Natural killer cell (primary cell): ENCODE measurements around the gene NFAT5. TPM values are rescaled to one million over a fixed set of nuclear protein-coding genes. Genes with fewer than 3 reads are reported as not detected.
"Not testable (repeated sequence)": the region's sequence is repeated elsewhere in the genome, so short reads cannot be mapped to it uniquely, and the experiment has no call there.

Experiments used
- ATAC-seq, 3 donors: fragments of 150-1000 bp in 2 of 3; fragments of 200-7000 bp in 1 of 3; cut with Tn5 transposase; 1 replicate in 1 of 3; 2 replicates in 2 of 3; pipeline ENCODE4 v1.10.0; 2021; ENCODE audit warnings: mild to moderate bottlenecking in 2 of 3, moderate library complexity in 2 of 3
- DNase-seq, 2 donors: peaks; one replicate each; pipeline versions ENCODE4 v3.0.0 to v3.0.0-alpha.2; 2013 to 2021; ENCODE audit warnings: mixed read lengths in 1 of 2
- H3K27ac ChIP-seq: one replicate; pipeline ENCODE4 v1.5.1; 2013; ENCODE audit warnings: mild to moderate bottlenecking, low read length
- H3K27me3 ChIP-seq: one replicate; pipeline ENCODE4 v1.6.1; 2013; ENCODE audit warnings: low read length; ENCODE audit not compliant: control insufficient read depth, insufficient read depth
- H3K36me3 ChIP-seq: one replicate; pipeline ENCODE4 v1.6.1; 2013; ENCODE audit warnings: low read length; ENCODE audit not compliant: control insufficient read depth, insufficient read depth
- H3K4me1 ChIP-seq: one replicate; pipeline ENCODE4 v1.6.1; 2013; ENCODE audit warnings: low read length; ENCODE audit not compliant: control insufficient read depth, insufficient read depth
- H3K4me3 ChIP-seq: one replicate; pipeline ENCODE4 v1.5.1; 2013; ENCODE audit warnings: low read length
- H3K9me3 ChIP-seq: one replicate; pipeline ENCODE4 v1.6.1; 2013; ENCODE audit warnings: low read length; ENCODE audit not compliant: control insufficient read depth, insufficient read depth
- H3K27ac Mint-ChIP-seq, 2 donors: one replicate each; pipeline ENCODE4 v1.8.0; 2022; ENCODE audit warnings: mild to moderate bottlenecking in 2 of 2, mixed read lengths in 2 of 2, moderate library complexity in 1 of 2
- H3K27me3 Mint-ChIP-seq, 2 donors: one replicate each; pipeline ENCODE4 v1.8.0; 2022; ENCODE audit warnings: low read depth in 2 of 2, mixed read lengths in 2 of 2
- H3K36me3 Mint-ChIP-seq: one replicate; pipeline ENCODE4 v1.8.0; 2022; ENCODE audit warnings: mixed read lengths
- H3K4me1 Mint-ChIP-seq, 2 donors: one replicate each; pipeline ENCODE4 v1.8.0; 2022; ENCODE audit warnings: mixed read lengths in 2 of 2
- H3K4me3 Mint-ChIP-seq: one replicate; pipeline ENCODE4 v1.8.0; 2022; ENCODE audit warnings: mild to moderate bottlenecking, moderate library complexity, mixed read lengths
- H3K9me3 Mint-ChIP-seq, 2 donors: one replicate each; pipeline ENCODE4 v1.8.0; 2022; ENCODE audit warnings: mixed read lengths in 2 of 2
- CTCF ChIP-seq: fragments of 200-600 bp; IDR thresholded peaks from one replicate; pipeline ENCODE4 v1.8.0; 2022; ENCODE audit warnings: antibody characterized with exemption
- WGBS: methylation state at CpG from one replicate; pipeline ENCODE4 v1.1.7; 2013; ENCODE audit warnings: missing lambda C conversion rate; ENCODE audit not compliant: insufficient coverage; 5-methylcytosine and 5-hydroxymethylcytosine counted together
- intact Hi-C: fragments of 100-400 bp; cut with micrococcal nuclease; formaldehyde crosslinking; loops from one replicate; pipeline ENCODE4 v1.14.2; 2022
- total RNA-seq, 4 donors: library from RNA; stranded (reverse); fragments of 120-200 nt in 1 of 4; gene quantifications; one replicate each; pipeline versions ENCODE4 v1.2.3 to v1.2.4, GENCODE V29; 2013 to 2022

NFAT5 gene
- 10 to 100 TPM; 70.0 to 73.6 (median 70.6) TPM for total RNA-seq
- total RNA-seq (2013), result 47.3 TPM

GRCh38 chr16:69565671-69566239 is at the start of gene NFAT5:
TSS of gene NFAT5 (plus strand) at chr16:69565966. CDS start at chr16:69566302, 336 bp downstream.
- H3K36me3 ChIP-seq, result no peaks in the 10 kb centered on the region
- under 1% methylated on average over 60 of the region's 60 CpGs for WGBS

GRCh38 chr16:69517914-69518313 is 47.9 kb upstream of the NFAT5 start:
- H3K27ac Mint-ChIP-seq, intact Hi-C loops, H3K9me3 ChIP-seq, H3K4me1 ChIP-seq, H3K9me3 Mint-ChIP-seq, H3K27me3 ChIP-seq, H3K4me3 ChIP-seq, DNase-seq, H3K4me3 Mint-ChIP-seq, H3K36me3 Mint-ChIP-seq, H3K27ac ChIP-seq, H3K27me3 Mint-ChIP-seq, H3K36me3 ChIP-seq, ATAC-seq: not testable (repeated sequence)
- WGBS, result 100% methylated on average over 3 of the region's 6 CpGs
- peaks cover 14 to 17% of the 10 kb centered on the region in 2 donors for H3K4me1 Mint-ChIP-seq

More at GRCh38 chr16:69565671-69566239, at the start of gene NFAT5:
- Histone ChIP-seq H3K4me3 (peak within 1 kb of the TSS; percentile 91), H3K27ac (peak within 1 kb of the TSS; percentile 93), H3K27me3 (no peaks in the 10 kb centered on the region), H3K9me3 (no peaks in the 10 kb centered on the region), H3K4me1 (peaks cover 23% of the 10 kb centered on the region)
- no peak for TF ChIP-seq CTCF
- peak; percentile 92 to 99 for DNase-seq
- Mint-ChIP-seq H3K4me1 (peaks cover 51% of the 10 kb centered on the region in 2 donors), H3K9me3 (no peaks in the 10 kb centered on the region), H3K27ac (peak within 1 kb of the TSS; percentile 97 to 98), H3K36me3 (no peaks in the 10 kb centered on the region), H3K27me3 (no peaks in the 10 kb centered on the region), H3K4me3 (peak within 1 kb of the TSS; percentile 96)
- intact Hi-C loops, result loop anchor here (2.0 to 5.0 kb wide), 2 partner anchors 121 to 178 kb away; partner anchors contain the start of gene TERF2
- peak; percentile 71 to 93 (median 80) for ATAC-seq

- H3K9me3 ChIP-seq, result no peaks in the 10 kb centered on the region
- H3K27me3 ChIP-seq, result no peaks in the 10 kb centered on the region
- H3K4me3 ChIP-seq, result no peak overlapping the region
- no peaks in the 10 kb centered on the region for H3K36me3 Mint-ChIP-seq
- TF ChIP-seq CTCF, result no peak
- no peaks in the 10 kb centered on the region for H3K36me3 ChIP-seq
- H3K4me1 ChIP-seq, result peaks cover 7% of the 10 kb centered on the region
- peaks cover 0 to 2% of the 10 kb centered on the region in 2 donors for H3K27me3 Mint-ChIP-seq
- peaks cover 14 to 17% of the 10 kb centered on the region in 2 donors for H3K4me1 Mint-ChIP-seq
- no peak overlapping the region for H3K27ac ChIP-seq
- no peak for ATAC-seq
- WGBS, result 98% methylated on average over 3 of the region's 4 CpGs
- H3K4me3 Mint-ChIP-seq, result no peak overlapping the region
- DNase-seq, result no peak
- no peaks in the 10 kb centered on the region for H3K9me3 Mint-ChIP-seq
- intact Hi-C loops, result no loop called here
- peak overlapping the region in 1 of 2 donors; percentile 21 for H3K27ac Mint-ChIP-seq
These were observed 45.4 kb upstream of the NFAT5 start for GRCh38 chr16:69520413-69520799.

- Mint-ChIP-seq H3K27ac (peak overlapping the region in 1 of 2 donors; percentile 21), H3K4me1 (peaks cover 14 to 17% of the 10 kb centered on the region in 2 donors), H3K36me3 (no peaks in the 10 kb centered on the region), H3K9me3 (no peaks in the 10 kb centered on the region), H3K4me3 (no peak overlapping the region), H3K27me3 (no peaks in the 10 kb centered on the region)
- peaks cover 7% of the 10 kb centered on the region for H3K4me1 ChIP-seq
- WGBS, result 11% methylated on average over 2 of the region's 3 CpGs
- H3K4me3 ChIP-seq, result no peak overlapping the region
- no peaks in the 10 kb centered on the region for H3K9me3 ChIP-seq
- no peak for TF ChIP-seq CTCF
- H3K36me3 ChIP-seq, result no peaks in the 10 kb centered on the region
- DNase-seq (no peak), ATAC-seq (peak in 2 of 3 donors; percentile 24 to 30)
- no peak overlapping the region for H3K27ac ChIP-seq
- intact Hi-C loops, result no loop called here
- no peaks in the 10 kb centered on the region for H3K27me3 ChIP-seq
These were observed 44.8 kb upstream of the NFAT5 start for GRCh38 chr16:69520800-69521602.
